IMR-90 (cell line): Measurements from ENCODE around the gene CSRNP3. TPM values are rescaled to one million over a fixed set of nuclear protein-coding genes. Genes with fewer than 3 reads are reported as not detected.

Experiments used
- ATAC-seq: fragments of 200-7000 bp; cut with Tn5 transposase; 2 replicates; pipeline ENCODE4 v1.9.1; 2020; ENCODE audit warnings: low read depth, mild to moderate bottlenecking, moderate library complexity
- BruUV-seq: library from RNA; stranded (reverse); fragments of 400-500 nt; replicated peaks from 2 replicates; lab custom pipeline; 2021; lab: Mats Ljungman, UMichigan
- CTCF ChIA-PET: fragments of 300-600 bp; formaldehyde crosslinking; extraction: SDS; loops from one replicate; lab custom pipeline; 2021; ENCODE audit warnings: antibody characterized with exemption; lab: Yijun Ruan, JAX
- POLR2A ChIA-PET: fragments of 300-600 bp; sonication (Branson Sonifier 250); formaldehyde crosslinking; loops from one replicate; lab custom pipeline; 2022; ENCODE audit warnings: antibody characterized with exemption; ENCODE audit not compliant: unreplicated experiment; lab: Charles Lee
- DNase-seq: peaks from one replicate; pipeline ENCODE4 v3.0.0; 2013
- H2AFZ ChIP-seq: replicated peaks from 2 replicates; pipeline ENCODE3; 2013; ENCODE audit warnings: low read length, mild to moderate bottlenecking; ENCODE audit not compliant: poor library complexity
- H2AK5ac ChIP-seq: 2 replicates; pipeline ENCODE4 v1.6.1; 2013; ENCODE audit warnings: low read depth, low read length, inconsistent platforms
- H2AK9ac ChIP-seq: replicated peaks from 2 replicates; pipeline ENCODE3; 2013; ENCODE audit warnings: mild to moderate bottlenecking, low read depth, low read length, moderate library complexity; ENCODE audit not compliant: poor library complexity
- H2BK120ac ChIP-seq: 2 replicates; pipeline ENCODE4 v1.6.1; 2013; ENCODE audit warnings: low read depth, low read length, inconsistent platforms
- H2BK15ac ChIP-seq: 3 replicates; pipeline ENCODE4 v1.6.1; 2013; ENCODE audit warnings: low read depth, low read length, inconsistent platforms
- H2BK20ac ChIP-seq: 2 replicates; pipeline ENCODE4 v1.6.1; 2013; ENCODE audit warnings: low read depth, mild to moderate bottlenecking, inconsistent platforms, low read length, moderate library complexity
- H2BK5ac ChIP-seq: 2 replicates; pipeline ENCODE4 v1.6.1; 2013; ENCODE audit warnings: mild to moderate bottlenecking, low read depth, low read length, inconsistent platforms; ENCODE audit not compliant: poor library complexity, severe bottlenecking
- H3K14ac ChIP-seq: replicated peaks from 2 replicates; pipeline ENCODE4 v1.6.1; 2013; ENCODE audit warnings: low read depth, low read length, inconsistent platforms
- H3K18ac ChIP-seq: 2 replicates; pipeline ENCODE4 v1.6.1; 2013; ENCODE audit warnings: low read depth, low read length, control low read depth
- H3K23ac ChIP-seq: 2 replicates; pipeline ENCODE4 v1.6.1; 2013; ENCODE audit warnings: low read depth, low read length, inconsistent platforms
- H3K27ac ChIP-seq: 2 replicates; pipeline ENCODE4 v1.5.1; 2013; ENCODE audit warnings: mild to moderate bottlenecking, control low read depth, low read length; ENCODE audit not compliant: insufficient read depth
- H3K27me3 ChIP-seq: 2 replicates; pipeline ENCODE4 v1.6.1; 2013; ENCODE audit warnings: low read length; ENCODE audit not compliant: control insufficient read depth, insufficient read depth
- H3K36me3 ChIP-seq: 2 replicates; pipeline ENCODE4 v1.6.1; 2013; ENCODE audit warnings: low read length, mixed read lengths; ENCODE audit not compliant: control insufficient read depth, insufficient read depth
- H3K4ac ChIP-seq: 2 replicates; pipeline ENCODE4 v1.6.1; 2013; ENCODE audit warnings: low read depth, low read length, inconsistent platforms
- H3K4me1 ChIP-seq: 2 replicates; pipeline ENCODE4 v1.6.1; 2013; ENCODE audit warnings: low read length, mixed read lengths; ENCODE audit not compliant: control insufficient read depth, insufficient read depth
- H3K4me2 ChIP-seq: 2 replicates; pipeline ENCODE4 v1.6.1; 2013; ENCODE audit warnings: low read depth, mild to moderate bottlenecking, control low read depth, low read length, moderate library complexity
- H3K4me3 ChIP-seq: 2 replicates; pipeline ENCODE4 v1.5.1; 2013; ENCODE audit warnings: low read depth, mild to moderate bottlenecking, control low read depth, low read length, moderate library complexity; ENCODE audit not compliant: insufficient read depth
- H3K56ac ChIP-seq: 2 replicates; pipeline ENCODE4 v1.6.1; 2013; ENCODE audit warnings: low read length, inconsistent platforms; ENCODE audit not compliant: insufficient read depth; ENCODE audit errors: extremely low read depth
- H3K79me1 ChIP-seq, 2 experiments: 2 replicates each; pipeline ENCODE4 v1.6.1; 2013; ENCODE audit warnings: low read length in 2 of 2, inconsistent platforms in 1 of 2, low read depth in 1 of 2
- H3K9ac ChIP-seq: 2 replicates; pipeline ENCODE4 v1.6.1; 2013; ENCODE audit warnings: low read depth, low read length, control low read depth
- H3K9me1 ChIP-seq: 2 replicates; pipeline ENCODE4 v1.6.1; 2013; ENCODE audit warnings: low read length, inconsistent platforms; ENCODE audit not compliant: insufficient read depth
- H3K9me3 ChIP-seq: 2 replicates; pipeline ENCODE4 v1.6.1; 2013; ENCODE audit warnings: low read length; ENCODE audit not compliant: control insufficient read depth, insufficient read depth
- H4K20me1 ChIP-seq: 2 replicates; pipeline ENCODE4 v1.6.1; 2013; ENCODE audit warnings: low read length, inconsistent platforms; ENCODE audit not compliant: insufficient read depth
- H4K5ac ChIP-seq: 2 replicates; pipeline ENCODE4 v1.6.1; 2013; ENCODE audit warnings: mild to moderate bottlenecking, low read depth, low read length, control low read depth
- H4K8ac ChIP-seq, 2 experiments: 2 replicates each; pipeline ENCODE4 v1.6.1; 2013; ENCODE audit warnings: low read depth in 2 of 2, low read length in 2 of 2, control low read depth in 1 of 2, inconsistent platforms in 1 of 2
- H4K91ac ChIP-seq: 2 replicates; pipeline ENCODE4 v1.6.1; 2013; ENCODE audit warnings: low read depth, low read length, inconsistent platforms; ENCODE audit not compliant: insufficient read depth
- BHLHE40 ChIP-seq: fragments of 150-350 bp; IDR thresholded peaks from 2 replicates; pipeline ENCODE4 v1.6.1; 2016; ENCODE audit warnings: mild to moderate bottlenecking, low read depth, low read length
- CEBPB ChIP-seq: IDR thresholded peaks from 2 replicates; pipeline ENCODE4 v1.6.1; 2012; ENCODE audit warnings: low read depth, low read length, improper control_type of control experiment
- CHD1 ChIP-seq: IDR thresholded peaks from 2 replicates; pipeline ENCODE4 v1.6.1; 2012; ENCODE audit warnings: low read depth, low read length, improper control_type of control experiment
- CTCF ChIP-seq: conservative IDR thresholded peaks from 2 replicates; pipeline ENCODE4 v1.5.1; 2012; ENCODE audit warnings: mild to moderate bottlenecking, low read depth, low read length, improper control_type of control experiment
- ELK1 ChIP-seq: fragments of 150-350 bp; IDR thresholded peaks from 2 replicates; pipeline ENCODE4 v1.6.1; 2016; ENCODE audit warnings: low read depth, mild to moderate bottlenecking, low read length, moderate library complexity, borderline replicate concordance
- FOS ChIP-seq: fragments of 150-350 bp; IDR thresholded peaks from 2 replicates; pipeline ENCODE4 v1.6.1; 2016; ENCODE audit warnings: low read depth, low read length
- MAFK ChIP-seq: IDR thresholded peaks from 2 replicates; pipeline ENCODE4 v1.6.1; 2012; ENCODE audit warnings: low read depth, low read length, improper control_type of control experiment
- MXI1 ChIP-seq: IDR thresholded peaks from 2 replicates; pipeline ENCODE4 v1.6.1; 2012; ENCODE audit warnings: low read depth, mild to moderate bottlenecking, low read length, moderate library complexity, borderline replicate concordance
- RAD21 ChIP-seq: IDR thresholded peaks from 2 replicates; pipeline ENCODE4 v1.6.1; 2012; ENCODE audit warnings: low read length, improper control_type of control experiment
- RFX5 ChIP-seq: IDR thresholded peaks from 2 replicates; pipeline ENCODE4 v1.8.0; 2012; ENCODE audit warnings: low read depth, mild to moderate bottlenecking, low read length, moderate library complexity
- SMC3 ChIP-seq: fragments of 150-350 bp; IDR thresholded peaks from 2 replicates; pipeline ENCODE4 v1.6.1; 2016; ENCODE audit warnings: low read depth, mild to moderate bottlenecking, antibody characterized with exemption, low read length, moderate library complexity
- dilution Hi-C: fragments of 300-500 bp; cut with HindIII; formaldehyde crosslinking; loops from one replicate; pipeline ENCODE4 v1.14.3; 2018; ENCODE audit warnings: low sequenced_read_pairs; ENCODE audit not compliant: unreplicated experiment
- in situ Hi-C: fragments of 300-500 bp; cut with MboI; formaldehyde crosslinking; loops from 3 replicates; pipeline ENCODE4 v1.14.3; 2019; ENCODE audit warnings: low sequenced_read_pairs, inconsistent platforms, mixed read lengths
- intact Hi-C: fragments of 100-400 bp; cut with micrococcal nuclease; formaldehyde crosslinking; loops from 2 replicates; pipeline ENCODE4 v1.10.0; 2022
- polyA plus RNA-seq, 3 experiments: library from polyadenylated mRNA; depleted of rRNA; stranded (reverse); fragments of >200 nt; gene quantifications; 2 replicates each; pipeline ENCODE4 v1.2.3, GENCODE V29; 2012; ENCODE audit warnings: low replicate concordance in 1 of 3
- total RNA-seq: library from RNA; depleted of rRNA; stranded (reverse); fragments of >200 nt; gene quantifications from 2 replicates; pipeline ENCODE4 v1.2.3, GENCODE V29; 2012
- TF ChIP-seq, protein P1 (sequence below): fragments of 150-350 bp; IDR thresholded peaks from 2 replicates; pipeline ENCODE4 v1.6.1; 2017; ENCODE audit warnings: mild to moderate bottlenecking, antibody characterized with exemption, low read length, low read depth

The CSRNP3 gene
- total and polyA plus RNA-seq, 2 of the 4 experiments (the other 2 are of a cell fraction): 0.21 to 0.72 TPM

DNA sequence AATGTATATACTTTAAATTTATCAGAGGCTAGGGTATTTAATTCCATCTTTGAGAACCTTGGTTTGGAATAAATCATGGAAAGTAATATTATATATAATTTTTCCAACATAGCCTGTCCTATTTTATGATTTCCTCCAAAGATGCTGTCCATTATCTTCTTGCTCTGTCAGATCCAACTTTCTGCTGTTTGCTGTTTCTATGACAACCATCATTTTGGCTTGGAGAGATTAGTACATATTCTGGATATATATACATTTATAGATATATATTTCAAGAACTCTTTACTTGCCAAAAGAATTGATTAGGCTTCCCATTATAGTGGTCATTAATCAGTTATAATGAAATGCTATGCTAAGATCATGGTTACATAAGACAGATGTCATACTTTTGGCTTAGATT is 31.3 kb downstream of the CSRNP3 start:
- DNase-seq (no peak), ATAC-seq (no peak)
- Histone ChIP-seq H3K14ac (no peak overlapping the region), H2BK120ac (no peak overlapping the region), H3K36me3 (no peaks in the 10 kb centered on the region), H4K8ac (no peak overlapping the region), H3K9ac (no peak overlapping the region), H3K79me1 (no peaks in the 10 kb centered on the region), H3K4ac (no peak overlapping the region), H3K27me3 (no peaks in the 10 kb centered on the region), H3K56ac (no peak overlapping the region), H3K27ac (no peak overlapping the region), H4K5ac (no peak overlapping the region), H3K4me3 (no peak overlapping the region), H4K20me1 (no peaks in the 10 kb centered on the region), H3K9me1 (no peaks in the 10 kb centered on the region), H3K18ac (no peak overlapping the region), H2AK5ac (no peak overlapping the region), H2BK5ac (no peak overlapping the region), H3K23ac (no peak overlapping the region), H2AFZ (no peak overlapping the region), H3K4me1 (no peaks in the 10 kb centered on the region), H3K4me2 (no peak overlapping the region), H4K91ac (no peak overlapping the region), H3K9me3 (no peaks in the 10 kb centered on the region), H2AK9ac (no peak overlapping the region), H2BK20ac (no peak overlapping the region), H2BK15ac (no peak overlapping the region)
- POLR2A ChIA-PET: no interaction called here
- dilution Hi-C loops: no loop called here
- intact Hi-C loops: no loop called here
- in situ Hi-C loops: no loop called here
- CTCF ChIA-PET: interaction anchor here (0.6 kb wide), 1 partner anchor 18 kb away, joined by 4 read pairs; no protein-coding TSS in a partner anchor
- no TSS peak for BruUV-seq
- TF ChIP-seq CHD1 (no peak), RFX5 (no peak), MXI1 (no peak), RAD21 (no peak), FOS (no peak), MAFK (no peak), BHLHE40 (no peak), SMC3 (no peak), CEBPB (no peak), ELK1 (no peak), CTCF (no peak)
- TF ChIP-seq, protein P1, sequence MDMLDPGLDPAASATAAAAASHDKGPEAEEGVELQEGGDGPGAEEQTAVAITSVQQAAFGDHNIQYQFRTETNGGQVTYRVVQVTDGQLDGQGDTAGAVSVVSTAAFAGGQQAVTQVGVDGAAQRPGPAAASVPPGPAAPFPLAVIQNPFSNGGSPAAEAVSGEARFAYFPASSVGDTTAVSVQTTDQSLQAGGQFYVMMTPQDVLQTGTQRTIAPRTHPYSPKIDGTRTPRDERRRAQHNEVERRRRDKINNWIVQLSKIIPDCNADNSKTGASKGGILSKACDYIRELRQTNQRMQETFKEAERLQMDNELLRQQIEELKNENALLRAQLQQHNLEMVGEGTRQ: no peak
